Fibroblast of skin of left quadriceps (primary cell): ENCODE data around the gene LIN9.

Experiments used
- DNase-seq, 2 experiments: peaks; one replicate each; pipeline ENCODE4 v3.0.0-alpha.2; 2013; ENCODE audit warnings: low read depth in 2 of 2

Gene LIN9

DNA sequence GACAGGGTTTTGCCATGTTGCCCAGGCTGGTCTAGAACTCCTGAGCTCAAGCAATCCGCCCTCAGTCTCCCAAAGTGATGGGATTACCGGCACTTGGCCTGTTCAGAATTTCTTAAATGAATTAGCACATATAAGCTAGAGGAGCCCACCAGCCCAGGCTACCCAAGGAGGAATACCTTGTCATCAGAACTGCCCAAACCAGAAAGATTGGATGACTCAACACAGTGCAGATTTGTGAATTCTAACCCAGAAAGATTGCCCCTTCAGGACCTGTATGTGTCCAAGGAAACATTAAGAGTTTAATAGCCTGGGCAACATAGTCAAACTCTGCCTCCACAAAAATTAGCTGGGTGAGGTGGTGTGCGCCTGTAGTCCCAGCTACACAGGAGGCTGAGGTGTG is 14.0 kb upstream of the LIN9 start:
- DNase-seq = no peak

GRCh38 chr1:226320930-226321329 is 12.0 kb upstream of the LIN9 start:
- DNase-seq = no peak

DNA sequence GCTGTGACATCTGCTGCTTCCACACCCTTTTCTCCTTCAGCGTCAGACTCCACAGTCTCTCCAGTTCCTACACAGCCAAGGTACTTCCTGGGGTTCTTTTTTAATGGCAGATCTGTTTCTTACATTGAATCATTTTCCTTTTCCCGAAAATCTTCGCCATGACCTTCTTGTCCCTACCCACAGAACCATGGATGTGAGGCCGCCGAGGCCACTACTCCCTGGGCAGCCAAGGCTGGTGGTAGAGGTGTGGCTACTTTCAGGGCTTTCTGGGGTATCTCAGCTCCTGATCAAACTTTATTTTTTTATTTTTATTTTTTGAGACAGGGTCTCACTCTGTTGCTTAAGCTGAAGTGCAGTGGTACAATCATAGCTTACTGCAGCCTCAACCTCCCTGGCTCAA is 9.5 kb upstream of the LIN9 start:
- no peak for DNase-seq

GRCh38 chr1:226314055-226314454 is 5.1 kb upstream of the LIN9 start:
- DNase-seq = no peak

DNA sequence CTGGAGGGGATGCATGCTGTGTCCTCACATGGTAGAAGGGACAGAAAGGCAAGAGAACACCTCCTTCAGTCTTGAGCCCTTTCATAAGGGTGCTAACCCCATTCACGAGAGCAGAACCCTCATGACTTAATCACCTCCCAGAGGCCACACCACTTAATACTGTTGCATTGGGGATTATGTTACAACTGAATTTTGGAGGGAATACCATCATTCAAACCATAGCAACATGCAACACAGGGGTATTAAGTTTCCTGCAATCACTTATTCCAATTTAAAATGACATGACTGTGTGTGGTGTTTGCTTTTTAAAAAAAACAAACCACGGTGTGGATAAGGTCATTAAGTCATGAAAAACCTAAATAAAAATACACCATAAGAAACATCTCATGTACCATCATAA is 3.1 kb upstream of the LIN9 start:
- DNase-seq = no peak

- DNase-seq = no peak
Observed at GRCh38 chr1:226311376-226311775, 2.4 kb upstream of the LIN9 start.

- DNase-seq = no peak
Observed at GRCh38 chr1:226310637-226311195, 1.8 kb upstream of the LIN9 start.

- DNase-seq = no peak
Observed at GRCh38 chr1:226310245-226310540, 1.2 kb upstream of the LIN9 start.

GRCh38 chr1:226309398-226310244 is 657 bp upstream of the LIN9 start:
- DNase-seq = no peak

- no peak for DNase-seq
Observed at GRCh38 chr1:226308166-226308722, 720 bp downstream of the LIN9 start.

GRCh38 chr1:226306425-226306824 is 2.5 kb downstream of the LIN9 start:
- no peak for DNase-seq

- no peak for DNase-seq
Observed at GRCh38 chr1:226305184-226305583, 3.8 kb downstream of the LIN9 start.

DNA sequence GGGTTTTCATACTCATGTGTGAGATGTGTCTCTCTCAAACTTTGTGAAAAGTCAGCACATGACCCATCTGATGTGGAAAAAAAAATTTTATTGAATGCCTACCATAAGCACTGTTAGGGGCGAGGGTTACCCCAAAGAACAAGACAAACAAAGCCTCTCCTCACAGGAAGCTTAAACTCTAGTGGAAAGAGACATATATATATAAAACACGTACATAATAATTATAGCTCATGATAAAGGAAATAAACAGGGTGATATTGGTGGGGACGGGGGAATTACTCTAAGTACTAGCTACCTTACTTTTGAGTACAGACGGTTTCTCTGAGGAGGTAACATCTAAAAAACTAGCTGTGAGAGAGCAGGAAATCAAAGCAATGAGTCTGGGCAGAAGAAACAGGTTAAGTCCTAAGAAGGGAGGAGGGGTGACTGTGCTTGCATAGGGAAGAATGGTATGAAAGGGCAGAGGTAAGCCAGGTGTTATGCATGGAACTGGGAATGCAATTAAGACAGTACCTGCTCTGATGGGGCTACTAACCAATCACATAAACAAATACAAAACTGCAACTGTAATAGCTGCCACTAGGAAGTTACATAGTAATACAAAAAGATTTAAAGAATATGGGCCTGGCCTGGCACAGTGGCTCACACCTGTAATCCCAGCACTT is 4.5 kb downstream of the LIN9 start:
- DNase-seq = no peak

DNA sequence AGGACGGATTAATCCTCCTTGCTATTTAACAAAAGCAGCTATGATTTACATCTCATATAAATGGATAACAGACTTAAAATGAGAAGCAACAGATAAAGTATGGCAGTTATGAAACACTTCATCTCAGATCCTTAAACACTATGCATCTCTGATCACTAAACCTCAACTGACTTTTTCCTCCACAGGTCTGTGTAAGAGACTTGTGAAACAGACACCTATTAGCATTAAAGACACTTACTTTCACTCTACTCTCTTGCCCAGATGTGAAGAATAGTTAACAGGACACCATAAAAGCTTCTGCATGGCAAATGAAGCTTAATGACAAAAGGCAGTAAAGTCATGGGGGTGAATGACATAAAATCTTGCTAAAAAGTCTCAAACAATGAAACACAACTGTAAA is 6.2 kb downstream of the LIN9 start:
- no peak for DNase-seq

- no peak for DNase-seq
Observed at GRCh38 chr1:226296911-226297310, 12.1 kb downstream of the LIN9 start.

DNA sequence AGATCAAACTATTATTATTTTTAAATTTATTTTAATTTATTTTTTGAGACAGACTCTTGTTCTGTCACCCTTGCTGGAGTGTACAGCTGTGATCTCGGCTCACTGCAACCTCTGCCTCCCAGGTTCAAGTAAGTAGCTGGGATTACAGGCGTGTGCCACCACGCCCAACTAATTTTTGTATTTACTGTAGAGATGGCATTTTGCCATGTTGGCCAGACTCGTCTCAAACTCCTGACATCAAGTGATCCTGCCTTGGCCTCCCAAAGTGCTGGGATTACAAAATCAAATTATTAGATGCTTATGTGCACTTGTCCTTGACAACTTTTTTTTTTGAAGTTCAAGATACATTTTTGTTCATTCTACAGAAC is 15.4 kb downstream of the LIN9 start:
- DNase-seq = no peak

- no peak for DNase-seq
Observed at GRCh38 chr1:226292874-226293552, 16.0 kb downstream of the LIN9 start.

GRCh38 chr1:226287587-226287986 is 21.4 kb downstream of the LIN9 start:
- DNase-seq = no peak

- DNase-seq = no peak
Observed at GRCh38 chr1:226281058-226281457, 27.9 kb downstream of the LIN9 start.

GRCh38 chr1:226279498-226279897 is 29.5 kb downstream of the LIN9 start:
- DNase-seq = no peak

DNA sequence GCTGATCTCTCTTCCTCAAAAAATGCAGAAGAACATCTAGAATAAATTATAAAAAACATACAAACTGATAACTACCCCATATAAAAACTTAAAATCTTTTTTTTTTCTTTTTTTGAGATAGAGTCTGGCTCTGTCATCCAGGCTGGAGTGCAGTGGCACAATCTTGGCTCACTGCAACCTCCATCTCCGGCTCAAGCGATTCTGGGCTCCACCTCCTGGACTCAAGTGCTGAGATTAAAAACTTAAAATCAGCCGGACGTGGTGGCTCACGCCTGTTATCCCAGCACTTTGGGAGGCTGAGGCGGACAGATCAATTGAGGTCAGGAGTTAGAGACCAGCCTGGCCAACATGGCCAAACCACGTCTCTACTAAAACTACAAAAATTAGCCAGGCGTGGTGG is 31.1 kb downstream of the LIN9 start:
- no peak for DNase-seq

- DNase-seq = no peak
Observed at GRCh38 chr1:226276987-226277386, 32.0 kb downstream of the LIN9 start.
